KMS-11 (cell line): ENCODE measurements around the gene PREP.

Experiments used
- H2AFZ ChIP-seq: fragments of 200-600 bp; sonication (generic); 2 replicates; pipeline ENCODE4 v1.6.1; 2016; ENCODE audit warnings: antibody characterized with exemption, mixed run types, low read depth
- H3K27ac ChIP-seq: fragments of 200-600 bp; sonication (generic); 2 replicates; pipeline ENCODE4 v1.6.1; 2016; ENCODE audit warnings: mild to moderate bottlenecking, mixed run types
- H3K27me3 ChIP-seq: fragments of 200-600 bp; sonication (generic); 2 replicates; pipeline ENCODE4 v1.6.1; 2017; ENCODE audit warnings: mild to moderate bottlenecking, low read depth, mixed run types, moderate library complexity; ENCODE audit not compliant: insufficient read depth
- H3K36me3 ChIP-seq: fragments of 200-600 bp; sonication (generic); 2 replicates; pipeline ENCODE4 v1.6.1; 2017; ENCODE audit warnings: mild to moderate bottlenecking, mixed run types; ENCODE audit not compliant: insufficient read depth
- H3K4me1 ChIP-seq: fragments of 200-600 bp; sonication (generic); 2 replicates; pipeline ENCODE4 v1.6.1; 2016; ENCODE audit warnings: mild to moderate bottlenecking, low read depth, mixed run types; ENCODE audit not compliant: poor library complexity, severe bottlenecking
- H3K4me2 ChIP-seq: fragments of 200-600 bp; sonication (generic); 2 replicates; pipeline ENCODE4 v1.7.0; 2016; ENCODE audit warnings: mild to moderate bottlenecking, mixed run types
- H3K4me3 ChIP-seq: fragments of 200-600 bp; sonication (generic); IDR thresholded peaks from 2 replicates; pipeline ENCODE4 v1.6.1; 2017; ENCODE audit warnings: low read depth, low read length, mixed read lengths; ENCODE audit not compliant: insufficient read depth
- H3K79me2 ChIP-seq: fragments of 200-600 bp; sonication (generic); 2 replicates; pipeline ENCODE4 v1.6.1; 2016; ENCODE audit warnings: low read depth, mixed run types; ENCODE audit not compliant: insufficient read depth
- H3K9ac ChIP-seq: fragments of 200-600 bp; sonication (generic); 2 replicates; pipeline ENCODE4 v1.6.1; 2016; ENCODE audit warnings: mild to moderate bottlenecking, mixed run types
- H4K20me1 ChIP-seq: fragments of 200-600 bp; sonication (generic); 2 replicates; pipeline ENCODE4 v1.6.1; 2016; ENCODE audit warnings: mild to moderate bottlenecking, mixed run types; ENCODE audit not compliant: insufficient read depth
- TF ChIP-seq, protein P1 (sequence below): fragments of 200-600 bp; sonication (generic); conservative IDR thresholded peaks from 2 replicates; pipeline ENCODE4 v1.6.1; 2017; ENCODE audit warnings: low read depth, mild to moderate bottlenecking, antibody characterized with exemption, low read length, moderate library complexity, mixed read lengths

Gene PREP

DNA sequence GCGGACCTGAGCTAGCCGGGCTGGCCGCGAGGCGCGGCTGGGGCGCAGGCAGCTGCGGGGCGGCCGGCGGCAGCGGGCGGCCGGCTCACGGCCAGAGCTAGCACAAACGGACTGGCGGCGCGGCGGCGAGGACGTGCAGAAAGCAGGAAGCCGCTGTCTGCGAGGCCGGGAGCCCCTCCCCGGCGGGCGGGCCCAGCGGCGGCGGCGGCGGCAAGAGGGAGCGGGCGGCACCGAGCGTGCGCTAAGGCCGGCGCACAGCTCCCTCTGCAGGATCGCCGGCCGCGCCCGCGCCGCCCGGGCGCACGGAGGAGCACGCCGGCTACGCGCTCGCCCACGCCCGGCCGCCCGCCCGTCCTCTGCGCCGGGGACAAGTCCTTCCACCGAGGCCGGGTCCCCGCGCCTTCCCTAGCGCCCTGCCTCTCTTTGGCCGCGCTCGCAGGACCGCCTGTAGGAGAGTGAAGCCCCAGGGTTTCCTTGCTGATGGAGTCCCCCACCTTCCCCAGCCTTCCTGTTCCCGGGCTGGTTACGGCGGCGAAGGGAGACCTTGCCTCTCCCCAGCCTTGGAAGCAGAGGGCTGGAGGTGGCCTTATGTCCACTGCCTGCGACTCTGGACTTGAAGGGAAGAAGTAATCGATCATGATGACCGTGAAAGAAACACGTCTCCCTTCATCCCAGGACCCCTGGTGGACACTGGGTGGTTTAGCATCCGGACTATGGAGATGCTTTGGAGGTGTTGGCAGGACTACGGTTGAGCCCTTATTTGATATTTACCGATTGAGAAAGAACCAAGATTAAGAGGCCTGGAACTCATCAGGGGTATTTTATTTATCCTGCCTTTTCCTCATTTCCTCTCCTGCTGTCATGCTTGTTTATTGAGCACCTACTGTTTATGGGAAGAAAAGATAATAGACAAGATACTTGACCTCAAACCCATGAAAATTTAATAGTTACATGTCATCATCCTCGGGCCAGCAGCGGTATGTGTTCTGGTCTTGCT lies at the start of gene PREP:
PREP (minus strand) TSS at position 144 of the 997 bp plus-strand sequence. CDS start 191 bp downstream, outside the sequence.
- Histone ChIP-seq H3K27me3 (no peaks in the 10 kb centered on the region), H3K9ac (peak within 1 kb of the TSS; percentile 67; the same call in 1 of the 2 replicates), H3K4me2 (peak within 1 kb of the TSS; percentile 82), H3K4me3 (no peak within 1 kb of the TSS), H3K27ac (peak within 1 kb of the TSS; percentile 48), H3K4me1 (peaks cover 17% of the 10 kb centered on the region), H3K79me2 (peaks cover 45% of the 10 kb centered on the region; the same call in 1 of the 2 replicates), H3K36me3 (no peaks in the 10 kb centered on the region), H2AFZ (peak within 1 kb of the TSS; percentile 93), H4K20me1 (no peaks in the 10 kb centered on the region)
- TF ChIP-seq, protein P1, sequence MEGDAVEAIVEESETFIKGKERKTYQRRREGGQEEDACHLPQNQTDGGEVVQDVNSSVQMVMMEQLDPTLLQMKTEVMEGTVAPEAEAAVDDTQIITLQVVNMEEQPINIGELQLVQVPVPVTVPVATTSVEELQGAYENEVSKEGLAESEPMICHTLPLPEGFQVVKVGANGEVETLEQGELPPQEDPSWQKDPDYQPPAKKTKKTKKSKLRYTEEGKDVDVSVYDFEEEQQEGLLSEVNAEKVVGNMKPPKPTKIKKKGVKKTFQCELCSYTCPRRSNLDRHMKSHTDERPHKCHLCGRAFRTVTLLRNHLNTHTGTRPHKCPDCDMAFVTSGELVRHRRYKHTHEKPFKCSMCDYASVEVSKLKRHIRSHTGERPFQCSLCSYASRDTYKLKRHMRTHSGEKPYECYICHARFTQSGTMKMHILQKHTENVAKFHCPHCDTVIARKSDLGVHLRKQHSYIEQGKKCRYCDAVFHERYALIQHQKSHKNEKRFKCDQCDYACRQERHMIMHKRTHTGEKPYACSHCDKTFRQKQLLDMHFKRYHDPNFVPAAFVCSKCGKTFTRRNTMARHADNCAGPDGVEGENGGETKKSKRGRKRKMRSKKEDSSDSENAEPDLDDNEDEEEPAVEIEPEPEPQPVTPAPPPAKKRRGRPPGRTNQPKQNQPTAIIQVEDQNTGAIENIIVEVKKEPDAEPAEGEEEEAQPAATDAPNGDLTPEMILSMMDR: peak; percentile 81

DNA sequence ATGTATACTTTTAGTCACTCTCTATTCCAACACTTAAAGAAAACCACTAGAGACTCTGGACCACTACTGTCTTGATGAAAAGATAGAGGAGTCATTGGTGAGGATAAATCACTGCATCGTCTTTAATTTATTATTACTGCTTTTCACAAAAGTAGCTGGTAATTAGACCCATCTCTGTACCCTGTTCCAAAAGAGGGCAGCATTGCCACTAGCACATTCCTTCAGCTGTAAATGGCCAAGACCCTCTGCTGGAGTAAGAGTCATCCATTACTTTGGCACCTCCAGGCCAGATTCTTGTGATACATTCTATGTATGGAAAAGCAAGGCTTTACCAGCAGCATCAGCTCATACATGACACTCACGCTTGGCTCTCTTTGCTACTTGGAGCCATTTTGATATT lies 49.5 kb upstream of the PREP start:
- H3K4me2 ChIP-seq: no peak overlapping the region
- no peak overlapping the region for H3K27ac ChIP-seq
- H3K9ac ChIP-seq: no peak overlapping the region
- no peaks in the 10 kb centered on the region for H3K79me2 ChIP-seq
- no peaks in the 10 kb centered on the region for H3K4me1 ChIP-seq
- TF ChIP-seq, protein P1: no peak
- H3K27me3 ChIP-seq: no peaks in the 10 kb centered on the region
- no peak overlapping the region for H2AFZ ChIP-seq
- H4K20me1 ChIP-seq: no peaks in the 10 kb centered on the region
- H3K4me3 ChIP-seq: no peak overlapping the region
- H3K36me3 ChIP-seq: no peaks in the 10 kb centered on the region

DNA sequence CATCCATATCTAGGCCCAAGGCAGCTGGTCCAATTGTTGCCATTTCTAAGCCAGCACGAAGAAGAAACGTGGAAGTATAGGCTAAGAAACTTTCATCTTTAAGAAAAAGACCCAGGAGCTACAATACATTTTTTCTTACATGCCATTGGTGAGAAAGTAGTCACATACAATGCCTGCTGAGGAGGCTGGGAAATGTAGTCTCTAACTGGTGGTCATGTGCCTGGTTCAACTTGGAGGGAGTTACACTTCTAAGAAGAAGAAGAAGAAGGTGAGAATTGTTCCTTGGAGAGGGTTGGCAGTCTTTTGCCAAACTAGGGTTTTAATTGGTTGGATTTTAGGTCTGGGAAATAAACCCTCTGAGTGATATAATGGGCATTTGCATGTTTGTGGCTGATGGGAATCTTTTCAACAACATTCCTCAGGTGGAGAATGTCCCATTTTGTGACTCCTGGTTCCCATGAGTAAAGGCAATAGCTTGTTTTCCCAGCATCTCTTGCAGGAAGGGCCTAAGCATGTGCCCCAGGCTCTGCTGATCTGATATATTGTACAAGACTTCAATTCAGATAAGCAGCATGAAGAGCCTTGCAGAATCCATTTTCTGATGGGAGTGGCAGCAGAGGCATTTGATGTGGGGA lies 47.0 kb upstream of the PREP start:
- no peaks in the 10 kb centered on the region for H3K4me1 ChIP-seq

DNA sequence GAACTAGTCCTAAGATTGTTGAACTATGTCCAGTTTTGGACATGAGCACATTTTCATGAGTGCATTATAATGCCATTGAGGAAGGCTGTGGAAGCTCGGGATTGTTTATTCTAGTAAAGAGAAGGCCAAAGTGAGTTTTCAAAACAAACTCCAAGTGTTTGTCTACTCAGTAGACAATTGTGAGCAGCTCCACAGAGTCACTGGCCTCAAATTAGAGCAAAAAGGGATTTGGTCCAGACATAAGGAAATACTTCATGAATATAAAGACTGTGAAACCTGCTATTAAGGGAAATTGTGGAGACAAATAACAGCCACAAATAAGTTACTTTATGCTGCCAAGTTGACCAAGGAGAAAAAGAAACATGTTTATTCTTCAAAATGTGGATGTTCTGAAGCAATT lies 42.6 kb upstream of the PREP start:
- no peaks in the 10 kb centered on the region for H4K20me1 ChIP-seq
- H3K4me3 ChIP-seq: no peak overlapping the region
- H3K4me1 ChIP-seq: no peaks in the 10 kb centered on the region
- H3K27me3 ChIP-seq: no peaks in the 10 kb centered on the region
- no peaks in the 10 kb centered on the region for H3K79me2 ChIP-seq
- H3K9ac ChIP-seq: no peak overlapping the region
- no peaks in the 10 kb centered on the region for H3K36me3 ChIP-seq
- H3K4me2 ChIP-seq: no peak overlapping the region
- no peak overlapping the region for H3K27ac ChIP-seq
- H2AFZ ChIP-seq: no peak overlapping the region
- TF ChIP-seq, protein P1: no peak

More for the DNA sequence above, 47.0 kb upstream of the PREP start:
- TF ChIP-seq, protein P1: no peak
- H3K4me3 ChIP-seq: no peak overlapping the region
- H3K27me3 ChIP-seq: no peaks in the 10 kb centered on the region
- no peak overlapping the region for H3K4me2 ChIP-seq
- no peaks in the 10 kb centered on the region for H4K20me1 ChIP-seq
- no peak overlapping the region for H2AFZ ChIP-seq
- no peak overlapping the region for H3K27ac ChIP-seq
- no peaks in the 10 kb centered on the region for H3K79me2 ChIP-seq
- no peak overlapping the region for H3K9ac ChIP-seq
- H3K36me3 ChIP-seq: no peaks in the 10 kb centered on the region
